ENCODE data around the gene CSNK2A1. TPM values are rescaled to one million over a fixed set of nuclear protein-coding genes. Genes with fewer than 3 reads are reported as not detected.

The CSNK2A1 gene
- total RNA-seq, 1 experiment from 2014 or later: 229 TPM

GRCh38 chr20:481167-481566 lies 62.4 kb downstream of the CSNK2A1 start:
- H3K9me3 ChIP-seq (ENCODE audit: control insufficient read depth, low read depth, low read length): no peaks in the 10 kb centered on the region
- H3K79me2 ChIP-seq (ENCODE audit: insufficient read depth, low read length): no peaks in the 10 kb centered on the region
- no peak overlapping the region for H3K9ac ChIP-seq (ENCODE audit: extremely low read depth, insufficient read length, low read length)
- Mint-ChIP-seq H3K4me1 (no peaks in the 10 kb centered on the region), H3K9me3 (no peaks in the 10 kb centered on the region), H3K27ac (no peak overlapping the region), H3K36me3 (ENCODE audit: insufficient read depth in 1 of 3, low read depth in 3 of 3) (peaks cover 39 to 88% (median 68%) of the 10 kb centered on the region in 3 experiments), H3K4me3 (no peak overlapping the region), H3K27me3 (ENCODE audit: low read depth) (no peaks in the 10 kb centered on the region)
- H3K18ac ChIP-seq (ENCODE audit: insufficient read length, low read depth, low read length): no peak overlapping the region
- H4K20me1 ChIP-seq (ENCODE audit: control insufficient read depth, insufficient read depth, insufficient read length): no peaks in the 10 kb centered on the region
- no peak for TF ChIP-seq CTCF (conservative IDR thresholded peaks at IDR 0.05)
- no peak overlapping the region for H3K23ac ChIP-seq (ENCODE audit: insufficient read length, low read depth, low read length)
- H3T11ph ChIP-seq (ENCODE audit: low read length): no peak overlapping the region
- no peaks in the 10 kb centered on the region for H3K4me1 ChIP-seq (ENCODE audit: insufficient read depth, low read length)
- peaks cover 4% of the 10 kb centered on the region for H3K79me1 ChIP-seq (ENCODE audit: insufficient read depth, low read depth, low read length, poor library complexity, severe bottlenecking)
- H2BK120ac ChIP-seq (ENCODE audit: low read depth, low read length, poor library complexity, severe bottlenecking): no peak overlapping the region
- no peak overlapping the region for H3K56ac ChIP-seq (ENCODE audit: insufficient read length, low read depth, low read length)
- H3K4ac ChIP-seq (ENCODE audit: low read depth, low read length): no peak overlapping the region
- no peak overlapping the region for H2BK15ac ChIP-seq (ENCODE audit: low read depth, low read length)
- H2BK20ac ChIP-seq (ENCODE audit: low read depth, low read length, poor library complexity, severe bottlenecking): no peak overlapping the region
- no CpG with 5 or more reads among the region's 1 CpG for WGBS (ENCODE audit: extremely low coverage, insufficient read length, low lambda C conversion rate)
- H2BK12ac ChIP-seq (ENCODE audit: insufficient read length, low read depth, low read length): no peak overlapping the region
- no peak overlapping the region for H4K5ac ChIP-seq (ENCODE audit: insufficient read length, low read depth, low read length)
- no peak overlapping the region for H4K8ac ChIP-seq (replicated peaks; ENCODE audit: insufficient read length, low read depth, low read length)
- no peak overlapping the region for H3K27ac ChIP-seq (ENCODE audit: insufficient read length, low read depth, low read length)
- no peak overlapping the region for H4K91ac ChIP-seq (ENCODE audit: insufficient read length, low read depth, low read length)
- H2AK5ac ChIP-seq (ENCODE audit: insufficient read length, low read length): no peak overlapping the region
- H2AFZ ChIP-seq (ENCODE audit: low read length): no peak overlapping the region
- no peaks in the 10 kb centered on the region for H3K27me3 ChIP-seq (ENCODE audit: insufficient read depth, low read length)
- DNase-seq: no peak
- H3K14ac ChIP-seq (ENCODE audit: insufficient read depth, low read length): no peak overlapping the region
- H3K23me2 ChIP-seq (ENCODE audit: insufficient read length, low read depth, low read length, poor library complexity, severe bottlenecking): no peaks in the 10 kb centered on the region
- H2BK5ac ChIP-seq (ENCODE audit: insufficient read length, low read length): no peak overlapping the region
- no peak overlapping the region for H3K4me2 ChIP-seq (ENCODE audit: insufficient read depth, insufficient read length, low read length)
